ENCODE data around the gene ALX3.

The ALX3 gene

DNA sequence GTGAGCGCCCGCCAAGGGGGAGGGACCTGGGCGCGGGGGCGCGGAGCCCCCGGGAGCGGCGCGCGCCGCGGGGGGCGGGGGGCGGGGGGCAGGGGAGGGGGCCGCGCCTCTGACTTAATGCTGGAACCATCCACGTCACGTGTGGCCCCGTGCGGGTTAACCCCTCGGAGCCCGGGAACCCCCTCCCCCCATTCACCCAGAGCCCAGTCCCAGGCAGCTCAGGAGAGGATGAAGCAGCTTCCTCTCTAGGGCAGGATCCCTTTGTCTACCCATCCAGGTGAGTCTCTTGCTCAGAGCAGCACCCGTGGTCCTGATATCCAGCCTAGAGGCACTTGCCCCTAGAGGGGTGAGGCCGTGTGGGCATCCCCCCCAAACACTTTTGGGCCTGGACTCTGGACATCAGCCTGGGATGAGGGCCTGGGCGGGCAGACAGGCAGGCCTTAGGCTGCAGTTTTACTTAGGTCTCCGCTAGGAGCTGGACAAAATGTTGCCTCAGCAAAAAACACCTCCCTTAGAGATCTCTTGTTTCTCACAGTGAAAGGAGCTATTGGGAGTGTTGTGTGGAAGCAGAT, at the start of gene ALX3:
TSS of gene ALX3 (minus strand) at position 2 of the 572 bp plus-strand sequence. CDS start 60 bp downstream, outside the sequence.
- no peak for DNase-seq

DNA sequence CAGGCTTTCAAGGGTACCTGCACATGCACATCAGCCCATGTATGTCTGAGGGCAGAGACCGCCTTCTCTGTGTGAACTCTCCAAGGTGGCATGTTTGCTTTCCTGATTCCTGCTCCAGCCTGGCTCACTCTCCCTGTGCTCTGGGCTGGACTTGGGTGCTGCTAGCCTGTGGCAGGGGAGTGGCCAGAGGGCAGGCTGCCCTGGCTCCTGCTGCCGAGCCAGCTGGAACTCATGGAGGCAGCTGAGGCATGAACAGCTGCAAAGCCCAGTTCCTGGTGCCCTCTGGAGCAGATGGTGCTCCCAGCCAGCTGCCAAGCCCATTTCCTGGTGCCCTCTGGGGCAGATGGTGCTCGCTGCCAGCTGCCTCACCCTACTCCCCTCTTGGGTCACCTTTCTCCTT, 49.4 kb upstream of the ALX3 start:
- DNase-seq = no peak

DNA sequence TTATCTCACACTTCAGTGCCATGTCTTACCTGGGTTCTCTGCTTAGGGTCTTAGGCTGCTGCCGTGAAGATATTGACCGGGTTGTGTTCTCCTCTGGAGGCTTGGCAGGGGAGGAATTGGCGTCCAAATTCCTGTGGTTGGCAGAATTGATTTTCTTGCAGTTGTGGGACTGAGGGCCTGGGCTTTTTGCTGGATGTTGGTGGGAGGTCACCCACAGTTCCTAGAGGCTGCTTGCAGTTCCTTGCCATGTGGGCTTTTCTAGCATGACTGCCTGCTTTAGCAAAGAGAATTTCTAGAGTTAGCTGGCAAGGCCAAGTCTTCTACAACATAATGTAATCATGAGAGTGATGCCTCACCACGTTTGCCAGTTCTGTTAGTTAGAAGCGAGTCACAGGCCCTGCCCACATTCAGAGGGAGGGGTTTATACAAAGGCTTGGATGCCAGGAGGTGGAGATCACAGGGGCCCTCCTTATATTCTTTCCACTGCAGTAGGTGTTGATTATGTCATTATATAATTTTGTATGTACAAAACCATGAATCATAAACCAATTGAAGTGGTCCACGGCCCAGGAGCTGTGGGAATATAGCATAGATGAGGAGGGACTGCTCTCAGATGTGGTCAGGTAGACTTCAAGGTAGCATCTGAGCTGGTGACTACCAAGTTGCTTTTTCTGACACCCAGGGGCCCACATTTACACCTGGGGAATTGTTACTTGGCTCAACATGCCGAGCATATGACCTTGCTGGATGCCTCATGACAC, 48.3 kb upstream of the ALX3 start:
- DNase-seq = no peak

DNA sequence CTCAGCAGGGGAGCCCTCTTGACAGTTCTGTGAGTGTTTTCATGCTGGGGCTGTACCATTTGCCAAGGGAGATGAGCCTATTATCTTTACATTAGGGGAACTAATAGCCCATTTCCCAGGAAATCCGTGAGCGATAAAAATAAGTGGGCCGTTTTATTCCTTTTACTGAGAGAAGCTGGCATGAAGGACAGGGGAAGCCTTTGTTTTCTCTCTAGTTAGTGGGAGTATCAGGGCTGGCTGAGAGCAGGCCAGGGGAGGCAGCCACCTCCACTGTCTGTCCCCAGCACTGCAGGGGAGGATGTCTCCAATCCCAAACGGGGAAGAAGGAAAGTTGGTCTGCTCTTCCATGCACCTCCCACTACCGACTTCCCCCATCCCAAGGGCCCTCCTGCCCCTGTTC, 44.3 kb upstream of the ALX3 start:
- no peak for DNase-seq

DNA sequence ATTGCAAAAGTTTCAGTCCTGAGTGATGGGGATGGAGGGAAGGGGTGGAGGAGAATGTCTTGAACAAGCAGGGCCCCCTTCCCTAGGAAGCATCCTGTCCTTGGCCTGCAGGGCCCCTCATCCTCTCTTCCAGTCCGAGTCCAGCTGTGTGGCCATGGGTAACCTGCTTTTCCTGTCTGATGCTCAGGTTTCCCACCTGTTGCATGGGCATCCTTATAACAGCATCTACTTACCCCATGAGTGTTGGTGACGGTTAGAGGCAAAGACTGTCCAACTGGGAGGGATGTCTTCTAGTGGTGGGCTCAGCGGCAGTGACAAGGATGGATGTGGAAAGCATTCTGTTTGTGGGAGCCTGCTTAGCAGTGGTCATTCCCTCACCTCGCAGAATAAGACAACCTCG, 43.7 kb upstream of the ALX3 start:
- no peak for DNase-seq

DNA sequence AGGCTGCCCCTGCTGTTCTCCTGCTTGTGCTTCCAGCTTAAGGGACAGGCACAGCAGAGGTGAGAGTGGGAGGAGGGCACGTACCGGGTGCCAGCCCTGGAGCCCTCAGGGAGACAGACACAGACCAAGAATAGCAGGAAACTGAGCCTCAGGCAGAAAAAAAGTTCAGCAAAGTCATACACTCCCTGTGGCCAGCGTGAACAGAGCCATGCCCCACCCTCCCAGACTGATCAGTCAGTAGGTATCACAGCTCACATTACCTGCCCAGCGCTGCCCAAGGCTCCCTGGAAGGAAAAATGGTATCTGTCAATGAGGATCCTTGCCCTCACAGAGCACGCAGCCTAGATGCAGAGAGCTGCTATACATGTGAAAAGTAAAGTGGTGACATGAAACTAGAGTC, 43.1 kb upstream of the ALX3 start:
- DNase-seq = no peak

DNA sequence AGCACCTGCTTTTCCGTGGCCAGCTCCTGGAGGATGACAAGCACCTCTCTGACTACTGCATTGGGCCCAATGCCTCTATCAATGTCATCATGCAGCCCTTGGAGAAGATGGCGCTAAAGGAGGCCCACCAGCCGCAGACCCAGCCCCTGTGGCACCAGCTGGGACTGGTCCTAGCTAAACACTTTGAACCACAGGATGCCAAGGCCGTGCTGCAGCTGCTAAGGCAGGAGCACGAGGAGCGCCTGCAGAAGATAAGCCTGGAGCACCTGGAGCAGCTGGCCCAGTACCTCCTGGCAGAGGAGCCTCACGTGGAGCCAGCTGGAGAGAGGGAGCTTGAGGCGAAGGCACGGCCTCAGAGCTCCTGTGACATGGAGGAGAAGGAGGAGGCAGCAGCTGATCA, 42.2 kb upstream of the ALX3 start:
- no peak for DNase-seq

DNA sequence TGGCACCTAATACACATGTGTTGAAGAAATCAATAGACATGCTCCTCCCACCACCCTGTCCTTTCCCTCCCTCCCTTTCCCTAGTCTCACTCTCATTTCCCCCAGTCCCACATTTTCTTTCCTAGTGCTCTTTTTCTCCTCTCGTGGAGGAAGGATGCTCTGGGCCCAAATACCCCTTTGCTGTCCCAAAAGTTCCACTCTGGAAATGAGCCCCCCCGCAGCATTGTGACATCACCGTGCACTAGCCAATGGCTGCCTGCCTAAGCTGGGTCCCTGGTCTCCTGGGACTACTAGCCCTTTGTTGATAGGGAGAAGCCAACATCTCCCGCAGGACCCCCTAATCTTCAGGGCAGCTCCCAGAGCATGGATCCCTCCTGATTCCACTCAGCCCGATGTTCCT, 41.7 kb upstream of the ALX3 start, which contains the start of gene UBL4B:
TSS of gene UBL4B (plus strand) at position 301 of the 400 bp plus-strand sequence. CDS start at position 393, 92 bp downstream.
- no peak for DNase-seq

DNA sequence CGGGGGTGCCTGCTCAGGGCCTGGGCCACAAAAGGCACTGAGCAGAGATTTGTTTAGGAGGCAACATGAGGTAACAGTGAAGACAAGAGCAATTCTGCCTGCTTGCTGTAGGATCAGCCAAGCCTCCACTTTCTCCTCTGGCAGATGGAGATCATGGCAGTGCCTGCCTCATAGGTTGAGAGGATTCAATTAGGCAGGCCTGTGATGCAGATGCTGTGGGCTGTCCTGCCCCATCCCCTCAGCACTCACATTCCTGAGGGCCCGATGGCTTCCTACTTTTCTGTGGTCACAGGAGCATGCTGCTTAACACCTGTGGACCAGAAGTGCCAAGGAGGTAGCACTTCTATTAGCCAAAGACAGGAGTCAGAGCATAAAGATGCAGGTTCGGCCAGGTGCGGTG, 40.6 kb upstream of the ALX3 start:
- DNase-seq = no peak

DNA sequence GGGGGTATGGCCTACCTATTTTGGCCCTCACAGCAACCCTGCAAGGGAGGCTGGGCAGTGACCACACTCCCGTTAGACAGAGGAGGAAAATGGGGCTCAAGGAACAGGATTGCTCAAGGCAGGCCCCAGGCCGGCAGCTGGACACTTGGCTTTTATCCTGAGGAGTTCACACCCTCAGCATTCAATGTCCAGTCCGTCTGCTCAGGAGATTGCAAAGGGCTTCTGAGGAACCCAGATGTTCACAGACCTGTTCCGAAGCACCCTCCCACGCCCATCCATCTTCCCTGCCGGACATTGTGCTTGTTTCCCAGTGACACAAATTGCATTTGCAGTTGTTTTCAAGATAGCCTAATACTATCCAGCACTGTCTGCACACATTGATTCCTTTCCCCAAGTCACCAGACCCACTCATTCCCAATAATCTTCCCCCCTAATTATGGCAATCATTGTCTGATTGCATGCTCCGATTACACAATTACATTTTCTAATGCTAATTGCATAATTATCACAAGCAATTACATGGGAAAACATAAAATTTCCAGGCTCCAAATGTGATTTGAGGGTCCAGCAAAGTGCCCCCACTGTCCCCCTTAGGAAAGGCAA, 37.5 kb upstream of the ALX3 start:
- no peak for DNase-seq

DNA sequence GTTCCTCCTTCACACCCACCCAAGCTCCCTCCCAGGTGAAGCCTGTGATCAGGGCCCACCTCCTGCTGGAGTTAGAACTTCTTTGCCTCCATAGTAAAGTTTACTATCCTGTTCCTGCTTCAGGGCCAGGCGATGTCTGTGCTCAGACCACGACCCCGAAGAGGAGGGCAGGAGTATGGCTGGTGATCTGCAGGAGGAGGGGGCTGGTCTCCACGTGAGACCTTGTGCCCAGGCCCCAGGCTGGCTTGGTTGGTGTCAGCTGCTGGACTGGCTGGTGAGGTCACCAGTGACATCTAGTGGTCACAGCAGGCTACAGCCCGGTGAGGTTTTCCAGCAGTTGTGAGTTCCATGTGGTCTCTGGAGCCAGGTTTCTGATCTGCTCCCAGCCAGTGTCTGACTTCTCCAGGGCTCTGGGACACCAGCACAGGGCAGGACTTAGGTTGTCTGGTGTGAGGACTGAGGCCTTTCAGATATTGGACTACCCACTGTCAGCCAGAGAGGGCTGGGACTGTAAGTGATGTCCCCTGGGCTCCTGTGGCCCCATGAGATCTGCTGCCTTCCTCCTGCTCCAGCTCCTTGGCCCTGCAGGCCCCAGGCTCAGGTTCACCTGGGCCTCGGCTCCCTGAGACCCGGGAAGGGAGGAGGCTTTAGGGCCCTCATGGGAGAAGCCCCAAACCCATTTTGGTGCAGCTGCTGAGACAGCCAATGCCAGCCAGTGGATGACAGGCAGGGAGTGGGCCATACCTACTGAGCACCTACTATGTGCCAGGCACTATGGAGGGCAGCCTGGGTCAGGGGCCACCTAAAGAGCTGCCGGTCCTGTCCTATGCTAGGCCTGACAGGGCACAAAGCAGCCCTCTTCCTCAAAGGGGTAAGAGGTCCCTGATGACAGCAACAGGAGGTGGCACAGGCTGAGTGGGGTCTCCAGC, 35.8 kb upstream of the ALX3 start:
- DNase-seq = peak; percentile 78

DNA sequence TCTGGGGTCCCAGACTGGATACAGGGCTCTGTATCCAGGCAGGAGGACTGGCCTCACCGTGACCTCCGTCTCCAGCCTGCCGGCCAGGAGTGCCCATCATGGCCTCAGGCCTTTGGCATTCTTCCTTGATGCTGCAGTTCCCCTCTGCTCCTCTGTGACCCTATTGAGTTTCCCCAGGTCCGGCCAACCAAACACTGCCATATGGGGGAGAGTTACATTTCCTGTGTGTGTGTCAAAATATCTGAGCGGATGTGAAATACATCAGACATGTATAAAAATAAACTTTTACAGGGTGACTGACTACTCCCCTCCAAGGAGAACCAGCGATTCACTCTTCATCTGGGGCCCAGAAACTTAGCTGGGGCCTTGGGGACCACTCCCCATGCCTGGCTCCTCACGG, 31.6 kb upstream of the ALX3 start:
- DNase-seq = no peak

DNA sequence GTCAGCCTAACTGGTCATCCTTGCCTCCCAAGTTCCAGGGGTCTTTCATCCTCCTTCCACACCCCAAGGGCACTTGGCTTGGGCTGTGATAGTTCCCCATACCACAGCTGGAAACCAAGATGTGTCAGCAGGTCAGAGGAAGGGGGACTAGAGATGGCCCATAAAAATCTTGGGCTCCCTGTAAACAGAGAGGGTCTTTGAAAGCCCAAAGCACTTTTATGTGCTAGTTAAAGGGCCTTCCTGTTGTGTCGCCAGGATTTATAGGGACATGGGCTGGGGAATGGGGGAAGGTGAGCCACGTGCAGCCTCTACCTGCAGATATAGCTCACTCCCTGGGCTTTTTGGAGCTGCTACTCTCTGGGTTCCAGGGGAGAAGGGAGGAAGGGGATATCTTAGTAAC, 29.9 kb upstream of the ALX3 start:
- no peak for DNase-seq

DNA sequence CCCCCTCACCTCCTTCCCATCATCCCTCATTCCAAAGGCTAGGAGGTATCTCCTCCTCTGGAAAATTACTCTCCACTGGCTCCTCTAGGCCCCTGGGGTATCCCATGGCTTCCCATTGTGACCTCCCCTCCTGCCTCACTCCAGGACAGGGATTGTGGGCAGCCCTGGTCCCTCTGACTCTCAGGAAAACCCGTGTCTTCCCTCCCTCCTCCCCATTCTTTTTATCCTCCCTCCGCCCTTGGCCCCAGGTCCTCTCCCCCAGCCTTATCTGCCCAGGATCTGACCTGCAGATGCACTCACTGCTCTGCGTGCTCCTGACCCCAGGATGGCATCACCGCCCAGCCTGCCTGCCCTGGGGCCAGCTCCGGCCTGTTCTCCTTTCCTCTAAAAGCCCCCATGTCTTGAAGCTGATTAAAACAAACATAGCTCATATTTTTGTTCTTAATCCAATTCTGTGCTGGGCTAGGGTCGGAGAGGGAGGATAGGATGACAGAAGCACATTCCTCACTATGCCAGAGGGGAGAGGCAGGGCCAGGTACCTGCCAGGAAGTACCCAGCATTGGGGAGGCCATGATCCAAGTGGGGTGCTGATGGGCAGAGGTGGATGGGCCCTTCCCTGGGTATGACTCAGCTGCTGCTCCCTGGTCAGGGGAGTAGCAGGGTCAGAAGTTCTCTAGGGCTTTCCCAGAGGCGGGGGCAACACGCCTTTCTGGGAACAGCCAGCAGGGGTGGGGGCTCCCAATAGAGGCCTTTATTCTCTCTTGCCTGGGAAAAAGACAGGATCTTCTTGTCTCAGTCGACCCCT, 28.0 kb upstream of the ALX3 start:
- no peak for DNase-seq

DNA sequence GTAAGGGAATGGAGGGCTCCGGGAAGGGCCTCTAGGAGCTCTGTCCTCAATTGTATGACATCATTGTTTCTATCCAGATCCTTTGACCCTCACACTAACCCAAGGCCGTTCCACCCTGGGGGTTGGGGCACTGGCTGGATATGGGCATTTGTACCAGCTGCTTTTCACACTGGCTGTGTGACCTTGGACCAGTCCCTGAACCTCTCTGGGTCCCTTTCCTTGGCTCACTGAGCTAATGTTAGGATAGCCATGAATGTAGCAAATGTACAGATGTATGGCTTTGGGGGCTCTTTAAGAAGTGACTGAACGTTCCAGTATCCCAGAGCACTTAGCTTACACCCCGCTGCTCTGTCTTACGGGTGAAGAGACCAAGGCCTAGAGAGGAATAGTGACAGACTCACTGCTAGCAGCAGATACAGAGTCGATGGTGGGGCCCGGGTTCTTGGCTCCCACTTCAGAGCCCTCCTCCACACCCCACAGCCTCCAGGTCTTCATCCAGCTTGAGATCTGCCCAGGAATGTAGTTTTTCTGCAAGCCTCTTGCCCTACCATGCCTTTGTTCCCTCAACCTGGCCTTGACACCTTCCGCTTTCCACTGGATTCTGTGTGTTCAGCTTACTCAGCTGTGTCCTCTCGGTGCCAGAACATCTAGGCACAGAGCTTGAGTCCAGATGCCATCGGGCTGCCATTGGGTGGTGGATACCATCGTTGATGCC, 27.2 kb upstream of the ALX3 start:
- no peak for DNase-seq

DNA sequence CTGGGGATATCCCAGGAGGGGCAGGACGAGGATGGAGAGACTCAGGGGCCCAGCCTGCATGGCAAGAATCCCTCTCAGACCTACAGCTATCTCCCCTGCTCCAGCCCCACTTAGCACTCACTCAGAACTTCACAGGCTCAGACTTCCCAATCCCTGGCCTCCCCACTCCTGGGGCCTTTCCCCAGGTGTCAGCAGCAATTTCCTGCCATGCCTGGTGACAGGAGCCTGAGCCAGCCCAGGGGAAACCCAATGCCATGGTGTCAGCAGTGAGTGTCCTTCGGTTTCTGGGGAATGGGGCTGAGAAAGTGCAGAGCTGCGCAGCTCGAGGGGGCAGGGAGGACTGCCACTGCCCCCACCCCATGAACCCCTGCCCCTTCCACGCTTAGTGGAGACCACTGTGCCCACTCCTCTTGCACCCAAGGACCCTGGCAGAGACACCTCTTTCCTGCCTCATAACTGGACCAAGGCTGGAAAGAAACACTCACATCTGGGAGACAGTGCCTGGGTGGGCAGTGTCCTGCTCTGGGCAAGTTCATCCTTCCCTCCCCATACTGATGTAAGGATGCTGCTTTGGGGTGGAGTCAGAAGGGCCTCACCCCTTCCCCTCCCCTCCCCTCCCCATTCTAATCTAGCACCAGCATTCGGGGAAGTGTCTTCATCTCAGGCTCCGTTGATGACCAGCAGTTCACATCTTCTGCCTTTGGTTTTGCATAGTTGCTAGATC, 24.6 kb upstream of the ALX3 start:
- DNase-seq = no peak

DNA sequence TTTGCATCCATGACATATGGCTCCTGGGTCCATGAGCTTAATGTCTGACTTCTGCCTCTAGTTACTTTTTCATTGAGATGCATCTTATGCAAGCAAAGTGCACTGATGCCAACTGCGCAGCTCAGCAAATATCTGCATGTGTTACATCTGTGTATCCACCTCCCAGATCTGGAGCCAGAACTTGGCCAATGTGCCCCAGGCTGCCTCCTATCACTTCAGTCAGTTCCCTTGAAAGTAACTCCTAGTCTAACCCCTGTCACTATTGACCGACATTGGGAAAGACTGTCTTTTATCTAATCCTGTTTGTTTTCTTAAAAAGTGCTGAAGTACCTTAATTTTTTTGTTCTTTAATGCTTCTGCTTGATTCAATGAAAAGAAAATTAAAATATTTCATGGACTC, 22.5 kb upstream of the ALX3 start:
- no peak for DNase-seq

DNA sequence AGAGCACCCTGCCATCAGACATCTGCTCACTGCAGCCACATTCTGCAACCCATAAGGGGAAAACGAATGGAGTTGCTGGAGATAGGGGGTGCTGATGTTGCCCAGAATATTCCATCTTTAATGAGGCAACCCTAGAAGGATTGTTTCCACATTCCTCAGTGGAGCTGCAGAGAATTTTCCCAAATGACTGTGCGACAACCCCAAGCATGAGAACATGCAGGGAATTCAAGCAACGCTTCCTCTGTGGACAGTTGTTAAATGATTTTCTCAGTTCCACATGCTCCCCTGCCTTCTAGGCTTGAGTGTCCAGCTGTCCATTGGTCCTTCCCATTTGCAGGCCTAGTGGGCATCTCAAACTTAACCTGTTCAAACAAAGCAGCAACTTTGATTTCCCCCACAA, 21.3 kb upstream of the ALX3 start:
- no peak for DNase-seq

DNA sequence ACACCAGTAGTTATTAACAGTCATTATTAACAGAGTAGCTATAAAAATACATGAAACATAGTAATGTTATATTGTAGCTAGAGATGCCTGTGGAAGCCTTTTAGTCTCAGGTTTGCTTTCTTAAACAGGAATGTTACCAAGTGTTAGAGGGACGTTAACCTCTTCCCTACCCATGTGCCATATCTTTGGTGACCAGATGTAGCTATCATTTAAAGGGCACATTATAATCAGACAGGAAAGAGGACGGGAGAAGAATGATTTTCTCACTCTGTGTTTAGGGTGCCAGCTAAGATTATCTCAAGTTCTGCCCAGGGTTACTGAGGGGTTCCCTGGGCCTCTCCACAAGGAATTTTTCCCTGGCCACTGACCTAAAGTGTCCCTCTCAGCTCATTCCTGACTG, 20.9 kb upstream of the ALX3 start:
- no peak for DNase-seq

DNA sequence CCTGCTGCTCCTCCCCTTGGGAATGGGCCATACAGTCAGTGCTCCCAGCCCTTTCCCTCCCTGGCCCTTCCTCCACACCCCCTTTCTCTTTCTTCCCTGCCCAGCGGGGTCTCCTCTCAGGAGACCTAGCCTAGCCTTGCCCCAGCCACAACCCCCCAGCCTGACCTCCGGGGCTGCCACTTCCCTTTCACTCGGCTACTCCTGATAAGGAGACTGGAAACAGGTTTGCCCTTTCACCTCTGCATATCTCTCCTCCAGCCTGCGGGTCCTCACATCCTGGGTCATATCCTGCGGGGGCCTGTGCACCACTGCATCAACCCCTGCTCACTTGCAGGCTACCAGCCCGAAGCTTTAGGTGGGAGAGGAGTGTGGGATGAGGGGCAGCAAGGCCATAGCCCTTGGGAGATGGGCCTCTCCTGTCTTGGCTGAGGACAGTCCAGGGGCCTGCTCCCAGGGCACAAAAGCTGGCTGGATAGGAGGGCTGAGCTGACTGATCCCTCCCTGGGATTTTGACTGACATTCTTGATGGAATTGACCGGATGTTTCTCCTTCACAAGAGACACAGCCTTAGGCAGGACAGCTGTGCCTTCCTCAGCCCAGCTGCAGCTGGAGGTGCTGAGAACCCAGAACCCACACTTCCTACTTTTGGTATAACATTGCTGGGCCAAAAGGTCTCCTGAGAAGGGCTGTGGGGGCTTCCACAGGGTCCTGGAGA, 19.2 kb upstream of the ALX3 start:
- no peak for DNase-seq

Data from right hindlimb (tissue), 1 donor.